DMS 273 (cell line): Measurements from ENCODE around the gene PRKCZ.

Experiments used
- DNase-seq: peaks from one replicate; lab custom pipeline; 2025; ENCODE audit not compliant: unreplicated experiment; lab: John Stamatoyannopoulos, UW

The PRKCZ gene

DNA sequence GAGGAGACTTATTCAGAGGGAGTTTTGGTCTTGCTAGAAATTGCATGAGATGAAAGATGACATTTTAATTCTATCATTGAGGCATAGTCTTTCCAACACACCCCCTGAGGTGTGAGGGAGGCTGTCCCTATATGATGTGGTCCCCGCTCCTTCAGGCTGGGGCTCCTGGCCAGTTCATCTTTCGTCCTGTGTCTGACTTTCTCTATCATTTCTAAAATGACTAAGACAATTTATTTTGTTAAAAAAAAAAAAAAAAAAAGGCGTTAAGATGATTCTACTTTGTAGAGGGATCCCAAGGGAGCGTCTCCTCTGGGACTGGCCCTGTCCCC, 50.5 kb downstream of the PRKCZ start:
- DNase-seq: no peak

DNA sequence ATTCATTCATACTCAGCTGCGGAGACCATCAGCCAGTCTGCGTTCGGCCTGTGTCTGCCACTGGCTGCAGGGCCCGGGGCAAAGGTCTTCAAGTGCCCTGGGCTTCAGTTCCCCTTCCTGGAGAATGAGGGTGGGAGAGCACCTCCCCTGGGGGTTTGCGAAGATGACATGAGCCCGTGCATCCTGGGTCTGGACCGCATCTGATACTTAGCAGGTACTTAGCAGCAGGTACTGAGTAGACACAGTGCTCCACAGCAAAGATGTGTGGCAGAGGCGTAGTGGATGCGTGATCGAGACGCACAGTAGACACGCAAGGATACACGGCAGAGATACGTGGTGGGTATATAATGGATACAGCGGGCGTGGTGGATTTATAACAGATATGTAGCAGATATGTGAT, 51.3 kb downstream of the PRKCZ start:
- no peak for DNase-seq

DNA sequence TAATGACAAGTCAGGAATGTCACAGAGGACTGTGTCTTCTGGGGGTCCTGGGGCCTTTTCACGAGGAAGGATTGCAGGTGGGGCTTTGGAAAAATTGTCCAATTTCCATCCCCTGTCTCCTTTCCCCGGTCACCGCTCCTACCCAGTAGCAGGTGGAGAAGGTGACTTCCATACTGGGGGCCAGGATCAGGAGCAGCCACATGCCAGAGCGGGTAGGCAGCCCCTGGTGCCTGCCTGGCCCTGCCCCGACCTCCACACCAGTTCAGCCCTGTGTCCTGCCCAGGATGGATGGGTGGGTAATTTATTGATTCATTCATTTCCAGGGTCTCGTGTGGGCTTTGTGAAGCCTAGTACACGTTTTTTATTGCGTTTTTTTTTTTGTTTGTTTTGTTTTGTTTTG, 51.7 kb downstream of the PRKCZ start:
- DNase-seq: no peak

DNA sequence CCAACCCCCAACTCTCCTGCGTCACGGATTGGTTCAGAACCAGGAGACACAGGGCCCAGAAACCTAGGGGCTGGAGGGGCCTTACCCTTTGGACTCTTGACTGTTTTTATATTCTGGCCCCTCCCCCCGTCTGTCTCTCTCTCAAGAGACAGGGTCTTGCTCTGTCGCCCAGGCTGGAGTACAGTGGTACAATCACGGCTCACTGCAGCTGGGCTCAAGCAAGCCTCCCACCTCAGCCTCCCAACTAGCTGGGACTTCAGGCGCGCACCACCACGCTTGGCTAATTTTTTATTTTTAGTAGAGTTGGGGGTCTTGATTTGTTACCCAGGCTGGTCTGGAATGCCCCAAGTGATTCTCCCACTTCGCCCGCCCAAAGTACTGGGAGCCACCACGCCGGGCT, 52.5 kb downstream of the PRKCZ start:
- no peak for DNase-seq

DNA sequence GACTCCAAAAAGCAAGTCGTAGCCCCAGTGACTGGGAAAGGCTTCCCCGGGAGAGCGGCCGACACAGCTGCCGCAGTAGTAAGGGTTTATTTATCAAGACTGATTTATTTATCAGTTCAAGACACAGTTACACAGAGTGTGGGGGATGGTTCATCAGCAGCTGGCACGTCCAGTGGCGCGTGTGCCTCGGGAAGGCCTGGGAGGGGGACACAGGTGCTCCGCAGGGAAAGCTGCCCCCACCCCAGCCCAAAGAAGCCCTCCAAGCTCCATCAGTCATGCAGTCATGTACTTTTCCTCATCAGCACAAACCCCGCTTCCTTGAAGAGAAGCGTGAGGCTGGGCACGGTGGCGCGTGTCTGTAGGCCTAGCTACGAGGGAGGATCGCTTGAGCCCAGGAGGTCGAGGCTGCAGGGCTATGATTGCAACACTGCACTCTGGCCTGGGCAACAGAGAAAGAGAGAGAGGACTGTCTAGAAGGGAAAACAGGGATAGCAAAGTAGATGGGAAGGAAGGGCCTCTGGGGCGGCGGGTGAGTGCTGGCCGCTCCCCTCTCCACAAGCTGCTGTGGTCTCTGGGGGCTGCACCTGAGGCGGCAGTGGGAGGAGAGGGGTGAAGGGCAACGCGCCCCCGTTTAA, 53.2 kb downstream of the PRKCZ start:
- DNase-seq: no peak

DNA sequence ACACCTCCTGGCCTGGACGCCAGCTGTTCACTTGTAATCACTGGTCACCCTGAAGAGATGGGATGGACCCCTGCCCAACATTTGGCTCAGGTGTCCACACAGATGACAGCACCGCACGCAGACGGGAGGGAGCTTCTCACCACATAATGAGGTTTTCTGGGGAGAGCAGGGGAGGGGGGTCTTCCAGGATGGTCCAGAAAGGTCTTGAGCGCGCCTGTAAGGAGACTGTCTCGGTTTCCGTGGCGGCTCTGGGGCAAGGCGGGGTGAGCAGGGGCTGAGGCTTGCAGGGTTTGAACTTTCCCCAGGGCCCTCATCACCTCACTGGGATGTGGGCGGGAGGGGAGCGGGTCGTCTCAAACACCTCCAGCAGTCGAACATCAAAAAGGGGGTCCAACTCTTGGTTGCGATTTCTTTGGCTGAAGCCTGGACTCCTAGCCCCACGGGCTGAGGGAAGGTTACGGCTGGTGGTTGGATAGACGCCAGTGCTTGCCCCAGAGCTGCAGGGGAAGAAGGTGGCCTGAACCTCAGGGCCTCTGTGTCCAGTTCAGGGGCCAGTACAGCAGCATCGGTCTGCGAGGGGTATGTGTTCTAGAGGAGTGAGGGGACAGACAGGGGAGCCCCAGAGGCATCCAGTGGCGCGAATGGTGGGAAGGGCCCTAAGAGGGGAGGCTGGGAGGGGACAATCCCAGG, 53.8 kb downstream of the PRKCZ start:
- DNase-seq: no peak

DNA sequence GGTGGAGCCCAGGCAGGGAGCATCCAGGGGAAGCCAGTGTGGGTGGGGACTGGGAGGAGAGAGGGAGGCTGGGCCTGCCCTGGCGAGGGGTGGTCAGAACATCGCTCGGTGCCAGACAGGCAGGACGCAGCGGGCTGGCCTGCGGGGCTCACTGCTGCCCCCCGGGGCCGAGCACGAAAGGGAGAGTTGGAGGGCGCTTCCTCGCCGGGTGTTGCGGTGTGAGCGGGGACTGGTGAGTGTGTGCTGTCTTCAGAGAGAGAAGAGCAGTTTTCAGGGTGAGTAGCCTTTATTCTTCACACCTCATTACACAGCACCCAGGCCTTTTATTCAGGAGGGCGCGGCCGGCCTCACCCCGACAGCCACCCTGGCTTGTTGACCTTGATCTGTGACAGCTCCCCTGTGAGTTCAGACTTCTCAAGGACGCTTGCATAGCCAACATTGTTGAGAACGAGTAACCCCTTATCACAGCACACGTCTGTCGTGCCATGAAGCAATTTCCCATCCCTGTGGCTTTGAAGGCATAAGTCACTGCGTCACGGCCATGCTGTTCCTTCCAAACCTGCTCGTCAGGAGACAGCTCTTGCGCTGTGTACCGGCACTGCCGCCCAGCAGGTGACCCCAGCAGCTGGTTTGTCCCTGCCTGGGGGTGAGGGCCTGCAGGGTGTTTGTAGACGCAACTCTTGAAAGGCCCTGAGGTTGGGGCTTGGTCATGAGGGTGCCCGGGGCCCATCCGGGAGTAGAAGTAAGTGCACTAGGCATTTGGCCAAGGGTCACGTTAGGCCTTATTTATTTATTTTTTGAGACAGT, 54.6 kb downstream of the PRKCZ start:
- no peak for DNase-seq

- DNase-seq: no peak
Measured at GRCh38 chr1:2105781-2106524, 55.7 kb downstream of the PRKCZ start.

DNA sequence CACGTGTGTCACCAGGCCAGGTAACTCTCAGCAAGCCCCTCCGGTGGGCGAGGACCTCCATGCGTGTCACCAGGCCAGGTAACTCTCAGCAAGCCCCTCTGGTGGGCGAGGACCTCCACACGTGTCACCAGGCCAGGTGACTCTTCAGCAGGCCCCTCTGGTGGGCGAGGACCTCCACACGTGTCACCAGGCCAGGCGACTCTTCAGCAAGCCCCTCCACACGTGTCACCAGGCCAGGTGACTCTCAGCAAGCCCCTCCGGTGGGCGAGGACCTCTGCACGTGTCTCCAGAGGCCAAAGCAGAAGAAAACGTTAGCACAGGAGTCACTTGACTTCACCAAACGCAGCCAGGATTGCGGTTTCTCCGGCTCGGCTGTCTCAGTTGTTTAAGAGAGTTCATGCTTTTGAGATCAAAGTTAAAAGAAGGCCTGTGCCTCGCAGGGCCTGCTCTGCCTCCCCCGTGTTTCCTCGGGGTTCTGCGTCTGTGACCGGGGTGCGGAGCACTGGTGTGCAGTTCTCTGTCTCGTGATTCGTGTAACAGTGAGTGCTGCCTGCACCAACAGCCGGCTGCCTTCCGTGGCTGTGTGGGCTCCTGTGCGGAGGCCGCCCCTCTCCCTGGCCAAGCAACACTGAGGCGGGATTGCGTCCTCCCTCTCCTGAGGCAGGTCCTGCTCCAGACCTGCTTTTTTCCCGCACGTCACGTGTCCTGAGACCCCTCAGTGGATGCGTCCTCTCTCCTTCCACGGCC, 56.6 kb downstream of the PRKCZ start:
- DNase-seq: no peak

- DNase-seq: no peak
Measured at GRCh38 chr1:2107586-2108212, 57.5 kb downstream of the PRKCZ start.

DNA sequence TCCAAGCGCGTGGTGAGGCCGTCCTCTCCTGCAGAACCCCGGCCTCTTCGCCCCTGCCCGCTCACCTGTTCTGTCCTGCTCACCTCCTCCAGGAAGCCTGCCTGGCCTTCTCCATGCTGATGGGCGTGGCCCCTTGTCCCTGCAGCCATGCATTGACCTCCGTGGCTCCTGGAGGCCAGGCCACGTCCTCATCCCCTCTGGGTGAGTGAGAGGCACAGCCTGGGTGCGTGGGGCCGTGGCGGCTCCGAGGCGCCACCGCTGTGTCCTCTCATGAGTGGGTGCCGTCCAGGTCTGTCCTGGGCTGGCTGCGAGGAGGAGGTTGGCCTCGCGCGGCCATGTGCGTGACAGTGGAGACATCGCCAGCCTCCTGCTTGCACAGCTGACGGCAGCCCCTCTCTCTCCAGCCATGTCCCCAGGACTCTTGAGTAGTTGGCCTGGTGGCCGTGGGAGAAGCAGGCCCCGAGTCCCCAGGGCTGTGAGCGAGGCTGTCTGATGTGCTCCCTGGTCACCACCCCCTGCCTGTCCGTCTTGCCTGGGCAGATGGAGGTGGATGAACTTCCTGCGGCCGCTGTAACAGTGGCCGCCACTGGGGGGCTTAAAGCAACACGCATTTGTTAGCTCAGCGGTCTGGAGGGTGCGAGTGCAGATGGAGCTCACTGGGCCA, 58.1 kb downstream of the PRKCZ start:
- DNase-seq: peak; percentile 67

- no peak for DNase-seq
Measured at GRCh38 chr1:2108877-2109580, 58.8 kb downstream of the PRKCZ start.

- DNase-seq: no peak
Measured at GRCh38 chr1:2109581-2110021, 59.4 kb downstream of the PRKCZ start.

DNA sequence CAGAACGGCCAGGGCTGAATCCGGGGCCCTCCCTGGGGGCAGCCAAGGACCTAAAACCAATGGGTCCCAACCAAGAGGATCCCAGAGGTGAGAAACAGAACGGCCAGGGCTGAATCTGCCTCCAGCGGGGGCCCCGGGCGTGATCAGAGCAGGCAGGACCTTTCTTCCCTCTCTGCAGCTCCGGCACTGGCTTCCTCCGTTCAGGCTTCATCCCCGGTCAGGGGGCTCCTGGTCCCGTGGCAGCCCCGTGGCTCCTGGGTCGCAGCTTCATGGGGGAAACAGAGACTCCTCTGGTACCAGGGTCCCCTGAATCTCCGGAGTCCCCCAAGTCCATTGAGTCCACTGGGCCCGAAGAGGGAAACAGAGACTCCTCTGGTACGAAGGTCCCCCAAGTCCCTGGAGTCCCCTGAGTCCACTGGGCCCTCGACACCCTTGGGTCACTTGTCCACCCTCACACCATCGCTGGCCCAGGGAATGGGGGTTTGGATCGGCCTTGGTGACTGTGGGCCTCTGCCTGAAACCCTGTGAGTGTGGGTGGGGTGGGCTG, 60.1 kb downstream of the PRKCZ start:
- no peak for DNase-seq

DNA sequence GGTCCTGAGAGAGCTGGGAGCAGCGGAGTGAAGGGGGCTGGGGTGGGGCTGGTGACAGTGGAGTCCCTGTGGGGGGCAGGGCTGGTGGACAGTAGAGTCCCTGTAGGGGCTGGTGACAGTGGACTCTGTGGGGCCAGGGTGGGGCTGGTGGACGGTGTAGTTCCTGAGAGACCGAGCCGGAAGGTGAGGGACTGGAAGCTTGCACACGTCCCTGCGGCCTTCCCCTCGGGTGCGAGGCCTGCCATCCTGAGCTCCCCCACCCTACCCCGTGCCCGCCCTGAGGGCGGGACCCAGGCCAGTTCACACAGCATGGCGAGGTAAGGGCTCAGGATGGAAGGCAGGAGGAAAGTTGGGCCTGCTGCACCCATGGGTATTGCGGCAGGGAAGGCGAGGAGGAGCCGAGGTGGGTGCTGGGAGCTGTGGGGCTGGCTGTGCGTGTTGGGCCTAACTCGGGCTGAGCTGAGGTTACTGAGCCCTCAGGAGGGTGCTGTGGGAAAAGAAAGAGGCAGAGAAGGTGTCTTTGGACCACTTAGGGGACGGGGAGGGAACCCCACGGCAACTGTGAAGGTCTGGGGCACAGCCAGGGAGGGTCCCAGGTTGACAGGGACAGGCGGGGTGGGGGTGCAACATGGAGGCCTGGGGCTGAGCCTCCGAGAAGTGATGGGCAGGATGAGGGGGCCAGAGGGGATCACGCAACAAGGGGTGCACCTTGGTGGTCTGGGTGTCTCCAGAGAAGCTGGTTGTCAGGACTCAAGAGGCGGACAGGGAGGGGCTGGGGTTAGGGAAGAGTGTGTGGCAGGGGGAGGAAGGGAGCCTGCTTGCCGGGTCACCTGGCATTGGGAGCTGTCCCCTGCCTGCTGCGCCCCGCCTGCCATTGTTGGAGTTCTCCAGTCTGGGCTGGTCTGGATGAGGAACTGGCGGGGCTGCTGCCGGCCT, 60.8 kb downstream of the PRKCZ start:
- no peak for DNase-seq

DNA sequence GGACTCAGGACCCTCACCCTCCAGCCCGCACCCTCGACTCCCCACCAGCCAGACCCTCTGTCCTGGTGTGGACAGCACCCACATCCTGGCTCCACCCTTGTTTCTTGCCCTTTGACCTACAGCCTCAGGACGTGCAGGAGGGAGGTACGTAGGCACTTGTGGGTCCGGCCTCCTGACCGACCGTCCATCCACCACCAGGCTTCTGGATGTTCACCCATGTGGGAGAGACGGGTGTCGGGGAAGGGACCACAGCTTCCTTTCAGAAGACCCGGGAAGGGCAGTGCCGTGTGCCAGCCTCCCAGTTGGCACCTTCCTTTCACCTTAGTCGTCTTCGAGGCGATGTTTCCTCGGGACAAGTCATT, 61.4 kb downstream of the PRKCZ start:
- DNase-seq: no peak

GRCh38 chr1:2112280-2112701, 62.1 kb downstream of the PRKCZ start:
- DNase-seq: no peak

DNA sequence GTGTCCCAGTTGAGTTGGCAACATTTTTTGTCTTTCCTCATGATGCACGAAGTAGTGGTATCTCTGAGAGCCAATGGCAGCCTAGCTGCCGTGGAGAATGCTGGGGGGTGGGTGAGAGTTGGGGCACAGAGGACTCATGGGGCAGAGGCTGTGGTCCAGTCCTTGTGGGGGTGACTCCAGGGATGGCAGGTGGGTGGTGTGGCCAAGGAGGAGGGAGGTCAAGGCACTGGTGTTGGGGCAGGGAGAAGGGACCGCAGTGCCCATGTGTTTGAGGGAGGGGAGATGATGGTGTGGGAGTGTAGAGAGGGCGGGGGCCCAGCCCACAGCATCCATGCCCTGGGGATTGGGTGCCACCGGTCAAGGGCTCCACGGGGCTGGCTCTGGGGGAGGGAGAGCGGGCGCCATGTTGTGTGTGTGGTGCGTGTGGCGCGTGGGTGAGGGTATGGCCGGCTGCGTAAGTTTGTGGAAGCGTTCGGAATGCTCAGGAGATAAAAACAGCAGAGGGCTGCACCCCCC, 63.5 kb downstream of the PRKCZ start:
- no peak for DNase-seq
